HG02884 (cell line): ENCODE data around the gene UBR2.
"Not testable (repeated sequence)": the region's sequence is repeated elsewhere in the genome, so short reads cannot be mapped to it uniquely, and the experiment has no call there.

Experiments used
- ATAC-seq: cut with Tn5 transposase; IDR thresholded peaks from one replicate; pipeline ENCODE4 v1.9.1; 2021; ENCODE audit warnings: mild to moderate bottlenecking, moderate library complexity; ENCODE audit not compliant: unreplicated experiment

UBR2 gene

DNA sequence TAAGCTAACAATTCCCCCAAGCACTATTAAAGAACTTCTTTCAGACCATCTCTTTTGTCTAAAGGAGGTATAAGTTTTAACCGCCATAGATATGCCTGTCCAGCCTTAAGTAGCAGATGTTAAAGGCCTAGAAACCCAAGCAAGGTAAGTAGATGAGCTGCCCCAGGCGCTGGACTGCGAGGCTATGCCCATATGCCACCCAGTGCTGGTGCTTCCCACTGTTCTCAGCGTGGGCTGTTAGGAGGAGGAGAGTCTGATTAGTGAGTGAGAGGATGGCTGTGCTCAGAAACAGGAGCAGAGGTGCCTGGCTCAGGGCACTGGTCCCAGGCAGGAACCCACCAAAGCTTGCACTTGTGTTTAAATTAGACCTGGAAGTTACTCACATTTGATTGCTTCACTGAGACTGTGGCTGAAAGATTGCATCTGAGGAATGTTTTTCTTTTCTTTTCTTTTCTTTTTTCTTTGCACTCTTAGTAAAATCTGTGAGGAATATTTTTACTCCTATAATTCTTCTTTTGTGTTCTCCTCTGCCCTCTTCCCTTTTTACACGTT lies 126.4 kb downstream of the UBR2 start:
- no peak for ATAC-seq

GRCh38 chr6:42690872-42691271 lies 127.0 kb downstream of the UBR2 start:
- ATAC-seq = no peak

DNA sequence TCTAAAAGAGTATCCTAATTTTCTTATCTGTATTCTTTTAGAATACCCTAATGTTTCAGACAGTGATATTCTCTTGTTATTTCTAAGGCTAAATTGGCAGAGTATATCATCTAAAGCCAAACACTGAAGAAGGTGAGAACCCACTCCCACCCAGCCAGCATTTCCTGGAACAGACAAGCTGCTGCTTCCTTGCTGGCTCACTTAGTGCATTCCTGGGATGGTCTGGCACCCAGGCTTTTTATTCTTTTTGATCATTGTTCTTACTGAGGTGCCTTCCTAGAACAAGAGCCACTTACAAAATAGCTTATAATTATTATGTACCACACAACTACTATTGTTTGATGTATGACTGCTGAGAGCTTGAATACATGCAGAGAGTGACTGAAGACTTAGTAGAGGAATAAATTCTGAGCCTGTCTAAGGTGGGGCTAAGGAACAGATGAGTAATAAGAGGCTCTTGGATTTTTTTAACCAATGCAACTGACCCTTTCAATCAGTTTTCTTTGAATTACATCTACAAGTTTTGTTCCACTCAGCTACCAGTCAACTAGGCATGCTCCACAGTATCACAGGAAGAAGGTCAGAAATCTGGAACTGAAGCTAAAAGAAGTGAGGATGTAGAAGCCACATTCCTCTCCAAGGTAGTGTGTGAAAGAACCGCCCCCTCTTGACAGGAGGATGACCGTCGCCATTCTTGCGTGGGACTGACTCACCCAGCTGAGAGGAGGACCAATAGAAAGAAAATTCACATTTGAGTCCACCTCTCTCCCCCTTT lies 128.5 kb downstream of the UBR2 start:
- no peak for ATAC-seq

- no peak for ATAC-seq
Measured at GRCh38 chr6:42693725-42694323, 130.0 kb downstream of the UBR2 start.

DNA sequence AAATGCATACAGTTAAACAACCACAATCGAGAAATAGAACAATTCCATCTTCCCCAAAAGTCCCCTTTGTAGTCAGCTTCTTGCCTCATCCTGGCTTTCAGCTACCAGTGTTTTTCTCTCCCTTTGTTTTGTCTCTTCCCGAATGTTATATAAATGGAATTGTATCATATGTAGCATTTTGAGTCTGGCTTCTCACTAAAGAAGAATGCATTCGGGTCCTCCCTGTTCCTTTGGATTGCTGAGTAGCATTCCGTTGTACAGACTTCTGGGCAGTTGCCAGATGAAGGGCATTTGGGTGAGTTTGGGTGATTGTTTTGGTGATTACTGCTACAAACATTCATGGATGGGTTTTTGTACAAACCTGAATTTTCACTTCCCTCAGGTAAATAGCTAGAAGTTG lies 130.8 kb downstream of the UBR2 start:
- no peak for ATAC-seq

DNA sequence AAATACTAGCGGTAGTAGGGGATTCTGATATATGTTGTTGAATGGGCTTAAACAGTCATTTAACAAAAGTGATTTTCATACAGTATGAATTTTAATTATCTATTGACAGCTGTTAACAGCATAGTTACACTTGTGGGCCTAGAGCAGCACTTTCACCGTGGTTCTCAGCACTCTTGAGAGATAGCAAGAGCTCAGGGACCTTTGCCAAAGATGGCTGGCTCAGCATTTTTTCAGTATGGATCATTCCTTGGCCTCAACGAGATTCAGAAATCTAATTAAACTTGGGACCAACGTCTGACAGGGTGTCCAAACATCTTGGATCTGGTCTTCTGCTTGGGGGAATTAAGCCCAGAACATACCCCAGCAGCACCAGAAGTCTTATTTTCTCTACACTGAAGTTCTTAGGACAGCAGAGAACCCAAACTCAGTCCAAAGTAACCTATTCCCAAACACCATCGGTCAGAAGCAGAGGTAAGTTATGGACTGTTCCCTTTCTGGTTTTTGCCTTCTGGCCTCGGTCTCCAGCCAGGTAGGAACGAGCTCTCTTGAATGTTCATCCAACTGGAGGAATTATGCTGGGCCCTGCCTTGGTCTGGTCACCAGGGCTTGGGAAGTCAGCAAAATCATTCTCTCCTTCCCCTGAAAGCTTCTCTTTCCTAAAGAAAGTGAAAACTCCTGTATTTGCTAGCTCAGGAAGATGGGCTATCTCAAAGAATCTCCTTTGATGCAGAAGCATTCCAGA lies 132.9 kb downstream of the UBR2 start:
- ATAC-seq = no peak

- no peak for ATAC-seq
Measured at GRCh38 chr6:42697268-42697655, 133.4 kb downstream of the UBR2 start.

- ATAC-seq = no peak
Measured at GRCh38 chr6:42698217-42698616, 134.4 kb downstream of the UBR2 start.

- ATAC-seq = no peak
Measured at GRCh38 chr6:42702200-42702599, 138.4 kb downstream of the UBR2 start.

DNA sequence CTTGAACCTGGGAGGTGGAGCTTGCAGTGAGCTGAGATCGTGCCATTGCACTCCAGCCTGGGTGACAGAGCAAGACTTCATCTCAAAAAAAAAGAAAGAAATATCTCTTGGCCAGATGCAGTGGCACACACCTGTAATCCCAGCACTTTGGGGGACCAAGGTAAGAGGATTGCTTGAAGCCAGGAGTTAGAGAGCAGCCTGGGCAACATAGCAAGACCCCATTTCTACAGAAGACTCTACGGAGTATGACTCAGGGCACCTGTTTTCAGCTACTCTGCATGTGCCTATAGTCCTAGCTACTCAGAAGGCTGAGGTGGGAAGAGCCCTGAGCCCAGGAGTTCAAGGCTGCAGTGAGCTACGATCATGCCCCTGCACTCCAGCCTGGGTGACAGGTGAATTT lies 139.0 kb downstream of the UBR2 start:
- ATAC-seq = not testable (repeated sequence)

- ATAC-seq = no peak
Measured at GRCh38 chr6:42704251-42704936, 140.6 kb downstream of the UBR2 start.

DNA sequence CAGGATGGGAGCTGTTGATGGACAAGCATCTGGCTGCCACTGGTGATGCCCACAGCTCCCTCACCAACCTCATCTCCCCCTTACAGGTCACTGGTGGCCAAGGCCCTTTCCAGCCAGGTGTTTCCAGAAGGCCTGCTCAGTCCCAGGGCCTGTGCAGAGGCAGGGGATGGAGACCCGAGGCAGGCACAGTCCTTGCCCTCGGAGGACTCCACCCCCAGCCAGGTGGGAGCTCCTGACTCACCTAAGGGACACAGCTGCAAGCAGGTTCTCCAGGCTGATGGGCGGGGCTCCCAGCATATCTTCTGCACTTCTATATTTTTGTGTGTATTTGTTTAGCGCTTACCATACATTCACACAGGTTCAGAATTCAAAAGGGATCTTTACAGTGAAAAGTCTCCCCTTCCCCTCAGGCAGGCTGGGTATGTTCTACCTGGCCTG lies 141.1 kb downstream of the UBR2 start:
- no peak for ATAC-seq

GRCh38 chr6:42707595-42707994 lies 143.8 kb downstream of the UBR2 start:
- no peak for ATAC-seq

DNA sequence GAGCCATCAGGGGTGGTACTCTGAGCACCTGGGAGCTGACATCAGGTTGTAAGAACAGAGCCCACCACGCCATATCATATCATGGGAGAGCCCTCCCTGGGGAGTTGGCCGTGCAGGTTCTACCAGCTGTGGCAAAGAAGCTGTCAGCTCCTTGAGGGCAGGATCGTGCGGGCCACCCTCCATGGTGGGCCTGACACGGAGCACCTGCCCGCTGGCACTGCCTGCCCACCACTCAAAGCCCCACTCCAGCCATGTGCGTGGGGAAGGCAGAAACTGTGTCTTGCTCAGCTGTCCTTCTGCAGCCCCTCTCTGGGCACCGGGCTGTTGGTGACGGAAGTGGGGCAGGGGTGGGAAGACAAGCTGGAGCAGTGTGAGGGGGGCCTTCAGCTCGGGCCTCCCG lies 144.3 kb downstream of the UBR2 start:
- ATAC-seq = no peak

DNA sequence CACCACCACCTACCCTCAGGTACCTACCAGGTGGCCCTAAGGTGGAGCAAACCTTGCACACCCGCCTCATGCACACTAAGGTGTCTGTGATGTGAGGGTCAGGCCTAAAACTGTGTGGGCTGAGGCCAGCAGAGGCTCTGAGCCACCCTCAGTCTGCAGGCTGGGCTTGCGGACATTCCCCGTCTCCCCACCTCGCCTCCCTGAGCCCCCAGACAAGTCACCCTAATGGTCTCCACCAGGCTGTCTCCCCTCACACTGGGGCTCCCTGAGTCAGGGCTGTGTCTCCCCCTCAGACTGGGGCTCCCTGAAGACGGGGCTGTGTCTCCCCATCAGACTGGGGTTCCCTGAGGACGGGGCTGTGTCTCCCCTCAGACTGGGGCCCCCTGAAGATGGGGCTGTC lies 146.0 kb downstream of the UBR2 start:
- ATAC-seq = no peak

DNA sequence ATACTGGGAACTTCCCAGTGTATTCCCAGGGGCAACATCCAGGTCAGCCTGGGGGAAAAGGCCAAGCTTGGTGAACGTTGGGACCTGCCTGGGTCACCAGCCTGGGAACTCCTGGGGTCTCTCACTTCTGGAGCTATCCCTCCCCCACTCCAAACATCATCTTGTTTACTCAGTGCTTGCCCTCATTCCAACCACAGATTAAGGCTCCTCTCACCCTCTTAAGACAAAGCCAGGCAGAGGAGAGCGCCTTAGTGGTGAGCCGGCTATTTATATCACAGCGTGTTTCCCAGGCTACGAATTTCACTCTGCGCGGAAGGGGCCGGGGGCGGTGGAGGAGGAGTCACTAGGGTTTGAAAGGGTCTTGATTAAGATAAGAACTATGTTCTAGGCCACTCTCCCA lies 146.5 kb downstream of the UBR2 start:
- ATAC-seq = no peak

- no peak for ATAC-seq
Measured at GRCh38 chr6:42711930-42712329, 148.1 kb downstream of the UBR2 start.

DNA sequence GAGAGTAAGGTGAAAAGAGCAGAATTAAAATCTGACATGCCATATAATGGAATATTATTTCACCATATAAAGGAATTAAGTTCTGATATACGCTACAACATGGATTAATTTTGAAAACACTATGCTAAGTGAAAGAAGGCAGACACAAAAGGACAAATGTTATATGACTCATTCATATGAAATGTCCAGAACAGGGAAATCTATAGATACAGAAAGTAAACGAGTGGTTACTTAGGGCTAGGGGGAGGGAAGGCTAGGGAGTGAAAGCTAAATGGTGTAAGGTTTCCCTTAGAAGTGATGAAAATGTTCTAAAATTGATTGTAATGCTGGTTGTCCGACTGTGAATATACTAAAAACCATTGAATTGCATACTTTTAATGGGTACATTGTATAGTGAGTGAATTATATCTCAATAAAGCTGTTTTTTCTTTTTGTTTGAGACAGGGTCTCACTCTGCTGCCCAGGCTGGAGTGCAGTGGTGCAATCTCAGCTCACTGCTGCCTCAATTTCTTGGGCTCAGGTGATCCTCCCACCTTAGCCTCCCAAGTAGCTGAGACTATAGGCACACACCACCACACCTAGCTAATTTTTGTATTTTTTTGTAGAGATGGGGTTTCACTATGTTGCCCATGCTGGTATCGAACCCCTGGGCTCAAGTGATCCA lies 150.4 kb downstream of the UBR2 start:
- ATAC-seq = no peak

DNA sequence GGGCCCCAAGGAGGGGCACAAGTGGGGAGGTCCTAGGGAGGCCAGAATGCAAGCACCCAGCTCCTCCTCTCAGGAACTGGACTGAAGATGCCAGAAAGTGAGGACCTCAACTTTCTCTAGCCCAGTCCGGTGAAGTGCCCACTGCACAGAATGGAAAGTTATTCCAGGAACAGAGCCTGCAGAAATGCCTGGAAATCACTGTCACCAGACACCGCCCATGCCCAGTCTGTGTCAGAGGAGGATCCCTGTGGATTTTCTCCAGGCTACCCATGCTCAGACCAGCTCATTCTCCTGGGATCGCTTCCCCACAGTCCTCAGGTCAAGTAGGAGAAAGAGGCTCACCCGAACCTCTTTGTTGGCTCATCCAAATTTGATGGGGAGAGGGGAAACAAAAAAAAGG lies 152.0 kb downstream of the UBR2 start:
- no peak for ATAC-seq

DNA sequence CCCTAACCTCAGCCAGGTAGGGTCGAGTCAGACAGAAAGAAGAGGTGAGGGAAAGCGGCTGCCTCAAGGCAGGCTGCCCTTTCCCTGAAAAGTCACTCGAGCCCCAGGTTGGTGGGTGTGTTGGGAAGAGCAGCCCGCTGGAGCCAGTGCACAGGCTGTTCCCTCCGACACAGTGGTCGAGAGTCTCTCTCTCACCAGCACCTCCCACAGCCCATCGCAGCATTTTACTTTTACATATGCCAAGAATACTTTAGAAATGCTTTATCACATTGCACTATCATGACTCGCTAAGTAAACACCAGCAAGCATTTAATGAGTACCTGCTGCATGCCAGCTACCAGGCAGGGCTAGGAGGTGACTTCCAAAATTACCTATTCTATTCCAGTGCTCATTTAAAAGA lies 156.9 kb downstream of the UBR2 start:
- no peak for ATAC-seq

- ATAC-seq = no peak
Measured at GRCh38 chr6:42722497-42722896, 158.7 kb downstream of the UBR2 start, which contains the start of gene PRPH2. Gene PRPH2, minus strand, starts transcription at chr6:42722597. Its CDS starts 263 bp downstream, at chr6:42722334.
